ENCODE data around the gene RNASEH2A. TPM values are rescaled to one million over a fixed set of nuclear protein-coding genes. Genes with fewer than 3 reads are reported as not detected.
"Not testable (repeated sequence)": the region's sequence is repeated elsewhere in the genome, so short reads cannot be mapped to it uniquely, and the experiment has no call there.

The RNASEH2A gene
- total and polyA plus RNA-seq, 4 donors: 1.6 to 7.2 (median 3.1) TPM

DNA sequence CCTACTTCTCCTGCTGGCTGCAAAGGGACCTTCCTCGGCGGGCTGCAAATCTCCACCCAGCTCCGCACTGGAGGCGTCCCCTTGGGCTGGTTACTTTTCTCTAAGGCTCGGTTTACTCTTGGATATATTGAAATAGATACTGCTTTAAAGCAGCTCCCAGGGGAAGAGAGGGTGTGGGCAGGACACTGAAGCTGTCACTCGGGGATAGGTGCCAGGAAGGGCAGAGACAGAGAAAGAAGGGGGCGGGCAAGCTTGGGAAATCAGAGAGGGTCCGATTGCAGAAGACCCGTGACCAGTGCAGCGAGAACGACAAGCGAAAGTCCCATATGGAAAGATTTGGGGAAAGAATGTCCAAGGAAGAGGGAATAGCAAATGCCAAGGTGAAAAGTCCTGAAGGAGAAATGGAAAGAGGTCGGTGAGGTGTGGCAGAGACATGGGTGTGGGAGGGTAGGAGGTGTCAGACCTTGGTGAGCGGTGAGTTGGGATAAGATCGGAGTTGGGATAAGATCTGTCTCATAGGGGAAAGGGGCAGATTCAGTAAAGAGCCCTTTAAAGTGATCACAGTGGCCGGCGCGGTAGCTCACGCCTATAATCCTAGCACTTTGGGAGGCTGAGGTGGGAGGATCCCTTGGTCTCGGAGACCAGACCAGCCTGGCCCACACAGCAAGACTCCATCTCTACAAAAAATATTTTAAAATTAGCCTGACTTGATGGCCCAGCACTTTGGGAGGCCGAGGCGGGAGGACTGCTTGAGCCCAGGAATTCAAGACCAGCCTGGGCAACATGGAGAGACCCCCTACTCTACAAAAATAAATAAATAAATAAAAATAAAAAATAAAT is 3.9 kb upstream of the RNASEH2A start:
- 42 to 44% methylated on average over 22 of the region's 22 CpGs for WGBS, 2 donors
- Histone ChIP-seq H3K36me3 (ENCODE audit: control insufficient read depth in 1 of 2, insufficient read depth in 2 of 2, low read length in 1 of 2) (no peaks in the 10 kb centered on the region), H3K9me3 (ENCODE audit: control insufficient read depth, low read length) (no peaks in the 10 kb centered on the region), H3K27ac (ENCODE audit: low read depth in 1 of 2, low read length in 2 of 2) (no peak overlapping the region), H3K4me3 (ENCODE audit: low read length in 2 of 2) (peak overlapping the region; percentile 51 to 59), H3K4me1 (ENCODE audit: control insufficient read depth in 1 of 2, insufficient read depth in 2 of 2, low read length in 2 of 2) (no peaks in the 10 kb centered on the region), H3K27me3 (ENCODE audit: control insufficient read depth in 1 of 2, insufficient read depth in 2 of 2, low read length in 1 of 2) (no peaks in the 10 kb centered on the region)
- no peak for DNase-seq
- ATAC-seq (ENCODE audit: low FRiP score): no peak
- intact Hi-C loops (cut with DNase I): loop anchor here in 1 of 2 donors (5.0 kb wide), 1 partner anchor 40 kb away; no protein-coding TSS in a partner anchor

DNA sequence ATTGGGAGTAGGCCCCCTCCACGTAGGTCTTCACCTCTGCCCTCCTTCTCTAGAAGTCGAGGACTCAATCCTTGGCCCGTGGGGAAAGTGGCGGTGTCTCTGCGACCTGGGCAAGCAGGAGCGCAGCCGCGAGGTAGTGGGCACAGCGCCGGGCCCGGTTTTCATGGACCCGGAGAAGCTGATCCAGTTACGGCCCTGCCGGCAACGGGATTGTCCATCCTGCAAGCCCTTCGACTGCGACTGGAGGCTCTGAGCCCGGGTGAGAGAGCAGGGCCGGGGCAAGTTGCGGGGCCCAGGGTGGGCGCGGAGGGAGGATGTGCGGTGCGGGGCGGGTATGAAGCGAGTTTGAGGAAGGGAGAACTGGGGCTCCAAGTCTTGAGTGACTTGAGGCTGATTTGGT is 2.3 kb upstream of the RNASEH2A start:
- intact Hi-C loops (cut with DNase I): loop anchor here in 1 of 2 donors (5.0 kb wide), 1 partner anchor 42 kb away; no protein-coding TSS in a partner anchor
- Histone ChIP-seq H3K27ac (ENCODE audit: low read depth in 1 of 2, low read length in 2 of 2) (no peak overlapping the region), H3K36me3 (ENCODE audit: control insufficient read depth in 1 of 2, insufficient read depth in 2 of 2, low read length in 1 of 2) (no peaks in the 10 kb centered on the region), H3K9me3 (ENCODE audit: control insufficient read depth, low read length) (no peaks in the 10 kb centered on the region), H3K4me1 (ENCODE audit: control insufficient read depth in 1 of 2, insufficient read depth in 2 of 2, low read length in 2 of 2) (no peaks in the 10 kb centered on the region), H3K4me3 (ENCODE audit: low read length in 2 of 2) (no peak overlapping the region), H3K27me3 (ENCODE audit: control insufficient read depth in 1 of 2, insufficient read depth in 2 of 2, low read length in 1 of 2) (no peaks in the 10 kb centered on the region)
- ATAC-seq (ENCODE audit: low FRiP score): no peak
- DNase-seq: no peak
- WGBS, 2 donors: 91 to 94% methylated on average over 26 of the region's 26 CpGs

DNA sequence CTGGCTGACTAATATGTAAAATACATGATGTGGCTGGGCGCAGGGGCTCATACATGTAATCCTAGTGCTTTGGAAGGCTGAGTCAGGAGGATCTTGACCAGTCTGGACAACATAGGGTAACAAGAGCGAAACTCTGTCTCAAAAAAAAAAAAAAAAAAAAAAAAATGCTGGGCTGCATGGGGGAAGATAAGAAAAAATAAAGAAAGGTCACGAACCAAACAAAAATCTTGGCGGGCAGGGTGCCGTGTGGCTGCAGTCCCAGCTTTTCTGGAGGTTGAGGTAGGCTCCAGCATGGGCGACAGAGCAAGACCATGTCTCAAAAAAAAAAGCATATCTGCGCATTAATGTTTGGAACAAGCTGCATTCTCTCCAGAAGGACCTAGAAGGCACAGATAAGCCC is 8.7 kb downstream of the RNASEH2A start:
- Histone ChIP-seq H3K9me3 (ENCODE audit: control insufficient read depth, low read length) (no peaks in the 10 kb centered on the region), H3K36me3 (ENCODE audit: control insufficient read depth in 1 of 2, insufficient read depth in 2 of 2, low read length in 1 of 2) (no peaks in the 10 kb centered on the region), H3K4me3 (ENCODE audit: low read length in 2 of 2) (no peak overlapping the region), H3K27ac (ENCODE audit: low read depth in 1 of 2, low read length in 2 of 2) (no peak overlapping the region), H3K4me1 (ENCODE audit: control insufficient read depth in 1 of 2, insufficient read depth in 2 of 2, low read length in 2 of 2) (no peaks in the 10 kb centered on the region), H3K27me3 (ENCODE audit: control insufficient read depth in 1 of 2, insufficient read depth in 2 of 2, low read length in 1 of 2) (no peaks in the 10 kb centered on the region)
- WGBS, 2 donors: 85 to 87% methylated on average over 7 of the region's 7 CpGs
- DNase-seq: no peak
- intact Hi-C loops (cut with DNase I): no loop called here
- ATAC-seq (ENCODE audit: low FRiP score): no peak

DNA sequence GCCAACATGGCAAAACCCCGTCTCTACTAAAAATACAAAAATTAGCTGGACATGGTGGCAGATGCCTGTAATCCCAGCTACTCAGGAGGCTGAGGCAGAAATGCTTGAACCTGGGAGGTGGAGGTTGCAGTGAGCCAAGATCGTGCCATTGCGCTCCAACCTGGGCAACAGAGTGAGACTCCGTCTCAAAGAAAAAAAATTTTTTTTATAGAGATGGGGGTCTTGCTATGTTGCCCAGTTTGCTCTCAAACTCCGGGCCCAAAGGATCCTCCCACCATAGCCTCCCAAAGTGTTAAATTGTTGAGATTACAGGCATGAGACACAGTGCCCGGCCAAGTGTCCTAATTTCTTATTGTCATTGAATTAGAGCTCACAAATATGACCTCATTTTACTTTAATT is 10.8 kb downstream of the RNASEH2A start:
- WGBS, 2 donors: 92 to 95% methylated on average over 6 of the region's 6 CpGs
- ATAC-seq (ENCODE audit: low FRiP score); H3K27me3 ChIP-seq (ENCODE audit: control insufficient read depth in 1 of 2, insufficient read depth in 2 of 2, low read length in 1 of 2); H3K36me3 ChIP-seq (ENCODE audit: control insufficient read depth in 1 of 2, insufficient read depth in 2 of 2, low read length in 1 of 2); H3K4me3 ChIP-seq (ENCODE audit: low read length in 2 of 2); H3K4me1 ChIP-seq (ENCODE audit: control insufficient read depth in 1 of 2, insufficient read depth in 2 of 2, low read length in 2 of 2); DNase-seq; H3K9me3 ChIP-seq (ENCODE audit: control insufficient read depth, low read length); intact Hi-C loops (cut with DNase I); H3K27ac ChIP-seq (ENCODE audit: low read depth in 1 of 2, low read length in 2 of 2): not testable (repeated sequence)

DNA sequence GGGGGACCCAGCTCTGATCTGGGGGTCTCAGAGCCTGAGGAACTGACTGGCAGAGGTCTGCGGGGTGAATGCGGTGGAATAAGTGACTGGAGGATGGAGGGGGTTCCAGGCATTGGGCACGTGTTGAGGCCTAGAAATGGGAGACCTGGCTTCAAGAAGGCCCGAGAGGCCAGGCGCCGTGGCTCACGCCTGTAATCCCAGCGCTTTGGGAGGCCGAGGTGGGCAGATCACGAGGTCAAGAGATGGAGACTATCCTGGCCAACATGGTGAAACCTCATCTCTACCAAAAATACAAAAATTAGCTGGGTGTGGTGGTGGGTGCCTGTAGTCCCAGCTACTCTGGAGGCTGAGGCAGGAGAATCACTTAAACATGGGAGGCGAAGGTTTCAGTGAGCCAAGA is 11.4 kb downstream of the RNASEH2A start:
- H3K27ac ChIP-seq (ENCODE audit: low read depth in 1 of 2, low read length in 2 of 2); intact Hi-C loops (cut with DNase I): not testable (repeated sequence)
- 94 to 96% methylated on average over 11 of the region's 11 CpGs for WGBS, 2 donors

DNA sequence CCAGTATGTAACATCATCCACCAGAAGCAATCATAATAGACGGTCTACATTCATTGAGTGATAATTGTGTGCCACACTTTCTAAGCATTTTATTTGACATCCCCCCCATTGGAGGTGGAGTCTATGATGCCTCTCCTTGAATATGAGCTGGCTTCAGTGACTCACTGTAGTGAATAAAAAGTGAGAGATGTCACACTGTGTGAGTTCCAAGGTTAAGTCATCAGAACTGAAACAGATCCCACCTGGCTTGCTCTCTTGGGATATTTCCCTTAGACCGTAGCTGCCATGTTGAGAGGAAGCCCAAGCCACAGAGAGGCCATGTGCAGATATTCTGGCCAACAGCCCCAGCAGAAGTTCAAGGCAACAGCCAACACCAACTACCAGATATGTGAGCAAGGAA is 15.4 kb downstream of the RNASEH2A start:
- no peaks in the 10 kb centered on the region for H3K4me1 ChIP-seq (ENCODE audit: control insufficient read depth in 1 of 2, insufficient read depth in 2 of 2, low read length in 2 of 2)
- no peaks in the 10 kb centered on the region for H3K36me3 ChIP-seq (ENCODE audit: control insufficient read depth in 1 of 2, insufficient read depth in 2 of 2, low read length in 1 of 2)
- no peak for DNase-seq
- no peak overlapping the region for H3K4me3 ChIP-seq (ENCODE audit: low read length in 2 of 2)
- ATAC-seq (ENCODE audit: low FRiP score): no peak
- peaks cover 3% of the 10 kb centered on the region for H3K9me3 ChIP-seq (ENCODE audit: control insufficient read depth, low read length)
- intact Hi-C loops (cut with DNase I): no loop called here
- H3K27ac ChIP-seq (ENCODE audit: low read depth in 1 of 2, low read length in 2 of 2): no peak overlapping the region
- WGBS, 2 donors: 90 to 92% methylated on average over 2 of the region's 2 CpGs
- no peaks in the 10 kb centered on the region for H3K27me3 ChIP-seq (ENCODE audit: control insufficient read depth in 1 of 2, insufficient read depth in 2 of 2, low read length in 1 of 2)

More for the DNA sequence above, 11.4 kb downstream of the RNASEH2A start:
- DNase-seq; H3K4me1 ChIP-seq (ENCODE audit: control insufficient read depth in 1 of 2, insufficient read depth in 2 of 2, low read length in 2 of 2); H3K9me3 ChIP-seq (ENCODE audit: control insufficient read depth, low read length); H3K27me3 ChIP-seq (ENCODE audit: control insufficient read depth in 1 of 2, insufficient read depth in 2 of 2, low read length in 1 of 2); H3K36me3 ChIP-seq (ENCODE audit: control insufficient read depth in 1 of 2, insufficient read depth in 2 of 2, low read length in 1 of 2); ATAC-seq (ENCODE audit: low FRiP score); H3K4me3 ChIP-seq (ENCODE audit: low read length in 2 of 2): not testable (repeated sequence)

DNA sequence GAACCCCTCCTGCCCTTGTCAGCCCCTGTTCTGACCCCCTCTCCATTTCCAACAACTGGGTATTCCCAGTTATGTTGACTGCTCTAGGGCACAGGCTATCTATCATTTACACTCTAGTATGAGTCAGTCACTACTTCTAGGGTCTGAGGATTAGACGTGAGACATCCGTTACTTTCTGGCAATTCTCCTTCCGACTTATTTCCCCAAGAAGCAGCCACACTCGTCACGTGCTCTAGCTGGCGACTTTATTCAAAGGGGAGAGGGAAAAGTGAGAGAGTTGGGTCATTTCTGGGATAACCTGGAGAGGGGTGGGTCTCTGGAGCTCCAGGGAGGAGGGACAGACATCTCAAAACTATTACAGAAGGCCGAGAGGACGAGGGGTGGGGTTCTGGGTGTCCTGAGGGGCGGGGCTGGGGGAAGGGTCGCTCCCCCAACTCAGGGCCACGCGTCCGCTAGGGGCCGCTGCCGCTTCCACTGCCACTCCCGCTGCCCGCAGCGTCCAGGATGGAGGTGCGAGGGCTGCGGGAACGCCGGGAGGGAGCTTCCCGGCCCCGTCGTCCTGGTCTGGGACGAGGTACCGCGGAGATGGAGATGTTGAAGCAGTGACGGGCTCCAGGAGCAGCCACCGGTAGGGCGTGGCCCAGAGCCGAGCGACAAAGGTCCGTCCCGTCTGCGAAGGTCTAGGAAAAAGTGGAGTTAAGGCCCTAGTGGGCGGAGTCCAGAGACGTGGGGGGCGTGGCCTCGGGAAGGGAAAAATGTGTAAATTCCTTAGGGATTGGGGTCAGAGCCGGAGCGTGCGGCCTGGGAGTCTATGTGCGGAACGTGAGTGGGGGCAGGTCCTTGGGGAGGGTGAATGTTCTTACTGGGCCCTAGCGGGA is 19.1 kb downstream of the RNASEH2A start:
- Histone ChIP-seq H3K4me3 (ENCODE audit: low read length in 2 of 2) (no peak overlapping the region), H3K27me3 (ENCODE audit: control insufficient read depth in 1 of 2, insufficient read depth in 2 of 2, low read length in 1 of 2) (no peaks in the 10 kb centered on the region), H3K36me3 (ENCODE audit: control insufficient read depth in 1 of 2, insufficient read depth in 2 of 2, low read length in 1 of 2) (no peaks in the 10 kb centered on the region), H3K4me1 (ENCODE audit: control insufficient read depth in 1 of 2, insufficient read depth in 2 of 2, low read length in 2 of 2) (no peaks in the 10 kb centered on the region), H3K9me3 (ENCODE audit: control insufficient read depth, low read length) (peaks cover 3% of the 10 kb centered on the region), H3K27ac (ENCODE audit: low read depth in 1 of 2, low read length in 2 of 2) (no peak overlapping the region)
- DNase-seq (no peak), ATAC-seq (ENCODE audit: low FRiP score) (no peak)
- intact Hi-C loops (cut with DNase I): no loop called here
- WGBS, 2 donors: 3 to 5% methylated on average over 46 of the region's 46 CpGs

DNA sequence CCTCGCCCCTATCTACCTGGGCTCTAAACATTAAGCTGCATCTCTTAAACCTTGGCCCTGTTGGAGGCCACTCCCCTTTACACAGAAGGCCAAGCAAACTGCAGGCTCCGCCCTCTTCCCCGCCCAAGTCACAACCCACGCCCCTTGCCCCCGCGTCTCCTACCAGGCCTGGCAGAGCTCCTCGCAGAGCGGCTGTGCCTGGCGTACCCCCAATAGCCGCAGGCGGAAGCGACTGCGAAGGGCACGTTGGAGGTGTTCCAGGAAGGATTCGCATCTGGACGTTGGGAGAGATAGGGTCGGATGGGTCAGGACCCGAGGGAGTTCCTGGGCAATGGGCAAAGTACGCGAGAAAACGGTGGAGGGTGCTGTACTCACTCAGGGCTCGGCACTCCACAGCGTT is 22.1 kb downstream of the RNASEH2A start:
- Histone ChIP-seq H3K36me3 (ENCODE audit: control insufficient read depth in 1 of 2, insufficient read depth in 2 of 2, low read length in 1 of 2) (no peaks in the 10 kb centered on the region), H3K27me3 (ENCODE audit: control insufficient read depth in 1 of 2, insufficient read depth in 2 of 2, low read length in 1 of 2) (no peaks in the 10 kb centered on the region), H3K27ac (ENCODE audit: low read depth in 1 of 2, low read length in 2 of 2) (no peak overlapping the region), H3K4me3 (ENCODE audit: low read length in 2 of 2) (no peak overlapping the region), H3K9me3 (ENCODE audit: control insufficient read depth, low read length) (no peaks in the 10 kb centered on the region), H3K4me1 (ENCODE audit: control insufficient read depth in 1 of 2, insufficient read depth in 2 of 2, low read length in 2 of 2) (no peaks in the 10 kb centered on the region)
- ATAC-seq (ENCODE audit: low FRiP score) (no peak), DNase-seq (no peak)
- 5% methylated on average over 23 of the region's 23 CpGs for WGBS, 2 donors
- intact Hi-C loops (cut with DNase I): no loop called here

Measured in aorta (tissue), 5 donors.